HCEC 1CT (cell line): ENCODE data around the gene BAHD1.

Experiments used
- DNase-seq: peaks from one replicate; pipeline ENCODE4 v3.0.0-alpha.2; 2017

BAHD1 gene

GRCh38 chr15:40424483-40425115 is 16.2 kb upstream of the BAHD1 start:
- no peak for DNase-seq

GRCh38 chr15:40425681-40426080 is 15.1 kb upstream of the BAHD1 start:
- DNase-seq = no peak

- no peak for DNase-seq
Observed at GRCh38 chr15:40427188-40427587, 13.6 kb upstream of the BAHD1 start.

GRCh38 chr15:40428185-40428584 is 12.6 kb upstream of the BAHD1 start:
- no peak for DNase-seq

DNA sequence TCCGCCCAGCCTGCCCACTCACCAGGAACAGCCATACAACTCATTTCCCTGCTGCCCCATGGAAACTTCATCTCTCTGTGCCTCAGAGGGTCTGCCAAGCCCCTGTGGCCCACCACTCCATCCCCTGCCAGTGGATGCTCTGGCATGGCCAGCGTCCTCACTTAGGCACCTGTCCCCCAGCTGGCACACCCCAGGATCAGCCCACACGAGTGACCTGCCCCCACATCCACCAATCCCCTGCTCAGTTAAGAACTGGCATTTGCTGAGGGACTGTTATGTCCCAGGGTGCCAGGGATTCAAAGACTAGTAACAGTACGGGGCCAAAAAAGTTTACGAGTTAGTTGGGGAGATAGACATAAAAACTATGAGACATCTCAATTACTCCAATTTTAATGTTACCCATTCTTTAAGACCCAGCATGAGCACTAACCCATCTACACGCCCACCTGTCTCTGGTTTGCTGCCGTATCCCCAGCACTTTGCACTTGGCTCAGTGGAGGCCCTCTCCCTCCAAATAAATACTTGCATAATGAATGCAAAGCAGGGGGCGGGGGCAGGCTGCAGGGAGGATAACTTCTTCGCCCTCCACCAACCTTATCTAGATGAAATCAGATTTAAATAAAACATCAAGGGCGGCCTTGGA is 11.6 kb upstream of the BAHD1 start:
- no peak for DNase-seq

DNA sequence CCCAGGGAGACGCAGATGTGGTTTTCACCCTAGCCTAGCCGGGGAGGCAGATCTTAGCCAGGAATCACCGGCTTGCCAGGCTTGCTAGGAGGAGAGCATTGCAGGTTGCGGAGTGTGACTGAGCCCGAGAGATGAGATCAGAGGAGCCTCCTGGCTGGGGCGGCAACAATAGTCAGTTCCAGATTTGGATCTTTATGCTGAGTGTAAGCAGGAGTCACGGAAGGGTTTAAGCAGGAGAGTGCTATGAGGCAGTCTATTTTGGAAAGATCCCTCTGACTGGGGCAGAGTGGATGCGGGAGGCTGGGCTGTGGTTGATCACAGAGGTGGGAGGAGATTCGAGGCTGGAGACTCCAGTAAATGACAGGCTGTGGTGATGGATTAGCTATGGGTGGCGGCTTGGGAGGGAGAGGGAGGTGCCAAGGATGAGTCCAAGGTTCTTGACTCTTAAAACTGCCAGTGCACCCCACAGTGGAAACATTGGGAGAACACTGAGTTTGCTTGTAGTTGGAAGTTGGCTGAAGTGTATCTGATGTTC is 10.4 kb upstream of the BAHD1 start:
- no peak for DNase-seq

DNA sequence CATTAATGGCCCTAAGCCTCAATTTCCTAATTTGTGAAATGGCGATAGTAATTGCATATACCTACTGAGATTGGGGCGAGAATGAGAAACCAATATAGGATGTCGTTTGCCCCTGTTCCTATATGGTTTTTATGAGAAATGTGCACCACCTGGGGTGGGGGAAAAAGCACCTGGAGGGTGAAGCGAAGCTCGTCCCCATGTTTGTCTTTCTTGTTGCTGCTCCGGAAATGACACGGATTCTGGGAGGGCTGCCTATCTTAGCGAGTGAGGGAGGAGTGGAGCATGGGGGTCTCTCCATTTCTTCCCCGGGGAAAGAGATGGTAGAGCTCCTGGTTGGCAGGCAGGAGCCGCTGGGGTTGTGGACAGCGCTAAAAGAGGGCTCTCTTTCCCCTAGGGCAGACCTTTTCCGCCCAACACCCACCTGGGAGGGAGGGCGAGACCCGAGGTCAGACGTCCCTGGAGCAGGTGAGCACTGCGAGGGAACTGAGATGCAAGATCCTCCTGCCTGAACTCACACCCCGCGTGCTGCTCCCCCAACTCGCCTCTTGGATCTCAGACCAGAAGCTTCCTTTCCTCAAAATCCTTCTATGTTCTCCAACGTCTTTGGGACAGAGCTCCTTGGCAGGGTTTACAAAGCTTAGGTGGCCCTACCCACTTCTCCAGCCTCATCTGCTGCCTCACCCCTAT is 5.6 kb upstream of the BAHD1 start:
- no peak for DNase-seq

DNA sequence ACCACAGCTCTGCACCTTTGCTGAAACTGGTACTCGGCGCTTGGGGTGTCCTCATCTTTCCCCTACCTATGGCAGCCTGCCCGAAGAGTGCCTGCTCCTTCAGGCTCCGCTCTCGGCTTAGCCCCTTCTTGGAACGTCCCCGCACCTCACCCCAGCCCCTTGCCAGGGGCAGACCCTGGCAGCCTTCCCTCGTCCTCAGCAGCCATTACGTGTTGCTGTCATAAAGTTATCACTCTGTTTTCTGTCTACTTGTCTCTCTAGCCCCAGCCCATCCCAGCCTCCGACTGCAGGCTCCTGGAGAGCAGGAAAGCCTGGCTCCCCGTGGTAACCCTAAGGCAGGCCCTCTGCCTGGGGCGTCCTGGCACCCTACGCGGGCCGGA is 5.1 kb upstream of the BAHD1 start:
- no peak for DNase-seq

DNA sequence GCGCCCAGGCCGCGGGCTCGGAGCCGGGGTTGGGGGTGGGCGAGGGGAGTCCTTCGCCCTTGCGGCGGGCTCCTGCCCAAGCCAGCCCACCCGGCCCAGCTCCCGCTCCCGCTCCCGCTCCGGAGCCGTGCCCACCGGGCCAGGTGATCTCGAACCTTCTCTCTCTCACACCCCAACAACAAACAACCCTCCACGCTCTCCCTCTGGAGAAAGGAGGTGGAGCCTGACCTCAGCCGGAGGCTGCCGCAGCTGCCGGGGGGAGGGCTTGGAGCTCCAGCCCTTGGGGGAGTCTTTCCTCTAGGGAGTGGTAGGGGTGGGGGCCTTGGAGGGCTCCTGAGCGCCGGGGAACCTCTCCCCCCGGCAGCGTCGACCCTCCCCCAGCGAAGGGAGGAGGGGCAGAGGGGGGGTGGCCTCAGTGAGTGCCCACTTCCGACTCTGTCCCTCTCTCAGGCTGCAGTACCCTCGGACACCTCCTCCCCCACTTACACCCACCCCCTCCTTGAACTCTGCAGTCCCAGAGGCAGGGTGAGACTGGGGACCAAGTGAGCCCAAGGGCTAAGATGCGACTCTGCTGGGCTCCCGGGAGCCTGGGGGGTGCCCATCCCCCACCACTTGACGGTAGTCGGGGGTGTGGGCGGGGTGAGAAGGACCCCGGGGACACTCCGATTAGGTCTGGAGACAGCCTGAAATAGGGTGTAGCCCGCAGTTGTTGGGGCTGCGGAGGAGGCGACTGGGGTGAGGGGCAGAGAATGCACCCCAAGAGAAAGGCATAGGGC is 4.4 kb upstream of the BAHD1 start:
- DNase-seq = no peak

DNA sequence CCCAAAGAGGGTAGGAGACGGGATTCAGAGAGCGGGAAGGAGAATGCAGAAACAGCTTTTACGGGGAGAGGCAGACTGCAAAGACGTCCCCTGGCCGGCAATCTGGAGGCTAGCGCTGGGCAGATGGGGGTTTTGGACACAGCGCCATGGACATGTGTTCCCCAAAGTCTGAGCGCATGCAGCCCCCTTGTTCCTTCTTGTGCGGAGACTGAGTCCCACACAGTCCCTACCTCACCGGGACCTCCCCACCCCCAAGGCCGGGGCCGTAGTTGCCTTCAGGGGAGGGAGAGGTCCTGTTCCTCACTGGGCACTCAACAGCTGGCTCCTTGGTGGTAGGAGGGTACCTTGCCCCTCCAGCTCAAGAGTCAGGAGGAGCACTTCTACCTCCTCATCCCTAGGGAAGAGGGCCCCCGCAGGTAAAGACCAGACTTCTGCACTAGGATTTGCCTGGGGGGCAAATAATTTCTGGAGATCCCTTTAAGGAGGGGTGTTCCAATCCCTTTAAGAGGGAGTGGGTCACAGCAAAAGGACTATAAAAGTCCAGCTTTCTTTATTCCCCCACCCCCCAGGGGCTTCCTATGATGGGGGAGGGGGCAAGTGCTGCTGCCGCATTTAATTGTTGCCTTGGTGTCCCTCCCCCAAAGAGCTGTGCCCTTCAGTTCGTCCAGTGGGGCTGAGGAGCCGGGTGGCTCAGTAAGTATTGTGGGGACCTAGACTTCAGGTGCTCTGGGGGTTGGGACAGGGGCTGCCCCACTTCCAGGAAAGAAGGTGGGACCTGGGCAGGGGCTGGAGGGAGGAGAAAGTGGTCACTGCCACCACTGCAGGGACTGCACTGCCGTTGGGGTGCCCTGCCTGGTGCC is 3.6 kb upstream of the BAHD1 start:
- DNase-seq = no peak

DNA sequence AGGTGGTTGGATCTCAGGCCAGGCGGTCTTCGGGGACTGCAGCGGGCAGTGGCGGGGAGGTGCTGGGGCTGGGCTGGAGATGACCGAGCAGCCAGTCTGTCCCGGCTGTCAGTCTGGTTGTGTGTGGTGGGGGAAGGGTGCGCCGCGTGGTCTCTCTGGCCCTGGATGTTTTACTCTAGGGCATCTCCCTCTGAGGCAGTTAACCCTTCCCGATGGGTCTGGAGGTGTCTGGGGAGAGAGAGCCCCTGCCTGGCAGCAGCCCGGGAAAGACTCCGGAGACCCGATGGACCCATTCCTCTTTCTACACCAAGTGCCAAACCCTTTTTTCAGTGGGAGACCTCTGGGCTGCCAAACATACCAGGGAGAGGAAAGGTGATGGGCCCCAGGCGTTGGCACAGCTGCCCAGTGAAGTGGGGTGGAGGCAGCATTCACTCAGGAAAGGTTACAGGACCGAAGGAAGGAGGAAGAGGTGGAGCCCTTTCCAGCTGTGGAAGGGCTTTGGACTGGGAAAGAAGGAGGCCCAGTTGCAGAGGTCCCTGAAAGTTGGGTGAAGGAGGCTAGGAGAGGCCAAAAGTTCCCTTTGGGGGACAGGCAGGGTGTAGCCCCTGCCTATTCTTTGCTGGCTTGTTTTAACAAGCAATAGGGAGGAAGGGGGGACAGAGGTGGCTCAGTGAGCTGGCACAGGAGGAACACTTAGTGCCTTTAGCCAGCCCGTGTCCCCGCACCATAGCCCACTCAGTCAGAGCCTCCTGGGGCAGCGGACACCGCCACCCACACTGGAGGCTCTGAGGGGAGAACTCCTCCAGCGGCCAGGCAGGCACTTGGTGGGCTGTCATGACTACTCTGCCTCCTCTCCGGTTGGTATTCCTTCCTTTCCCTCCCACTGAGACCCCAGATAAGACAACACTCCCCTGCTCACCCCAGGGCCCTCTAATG is 2.7 kb upstream of the BAHD1 start:
- DNase-seq = no peak

DNA sequence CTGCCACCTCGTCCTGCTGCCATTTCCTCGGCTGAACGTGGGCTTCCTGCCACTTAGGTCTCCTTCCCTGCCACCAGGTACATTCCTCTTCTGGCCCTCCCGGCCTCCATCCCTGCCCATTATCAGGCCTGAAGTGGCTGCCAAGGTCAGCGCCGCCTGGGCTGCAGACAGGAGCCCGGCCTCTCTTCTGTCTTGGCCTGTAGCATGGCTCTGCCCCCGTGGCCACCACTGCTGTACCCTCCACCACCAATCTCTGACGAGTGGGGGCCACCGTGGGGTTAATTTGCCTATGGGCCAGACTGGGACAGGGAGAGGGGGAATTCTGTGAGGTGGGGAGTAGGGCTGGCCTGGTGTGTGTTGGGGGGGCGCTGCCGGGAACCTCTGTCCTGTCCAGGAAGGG is 2.0 kb upstream of the BAHD1 start:
- no peak for DNase-seq

DNA sequence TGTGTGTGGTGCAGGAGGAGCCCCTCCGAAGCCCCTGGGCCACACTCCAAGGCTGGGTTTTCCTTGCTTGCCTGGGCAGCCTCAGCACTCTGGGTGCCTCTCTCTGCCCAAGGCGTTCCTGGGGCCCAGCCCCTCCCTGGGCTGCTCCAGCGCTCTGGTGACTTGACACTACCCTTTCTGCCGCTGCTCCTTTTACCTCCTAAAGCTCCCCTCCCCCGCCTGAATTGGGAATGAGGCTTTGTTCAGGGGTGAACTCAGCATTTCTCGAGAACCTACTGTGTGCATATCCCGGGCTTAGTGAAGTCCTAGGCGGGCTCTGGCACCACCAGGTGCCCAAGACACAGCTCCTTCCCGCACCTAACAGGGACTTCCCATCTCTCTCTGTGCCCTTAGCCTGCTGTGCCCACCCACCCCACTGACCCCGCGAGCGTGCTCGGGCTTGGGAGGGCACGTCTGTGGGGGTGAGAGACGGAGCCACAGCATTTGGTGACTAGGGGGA is 1.2 kb upstream of the BAHD1 start:
- no peak for DNase-seq

DNA sequence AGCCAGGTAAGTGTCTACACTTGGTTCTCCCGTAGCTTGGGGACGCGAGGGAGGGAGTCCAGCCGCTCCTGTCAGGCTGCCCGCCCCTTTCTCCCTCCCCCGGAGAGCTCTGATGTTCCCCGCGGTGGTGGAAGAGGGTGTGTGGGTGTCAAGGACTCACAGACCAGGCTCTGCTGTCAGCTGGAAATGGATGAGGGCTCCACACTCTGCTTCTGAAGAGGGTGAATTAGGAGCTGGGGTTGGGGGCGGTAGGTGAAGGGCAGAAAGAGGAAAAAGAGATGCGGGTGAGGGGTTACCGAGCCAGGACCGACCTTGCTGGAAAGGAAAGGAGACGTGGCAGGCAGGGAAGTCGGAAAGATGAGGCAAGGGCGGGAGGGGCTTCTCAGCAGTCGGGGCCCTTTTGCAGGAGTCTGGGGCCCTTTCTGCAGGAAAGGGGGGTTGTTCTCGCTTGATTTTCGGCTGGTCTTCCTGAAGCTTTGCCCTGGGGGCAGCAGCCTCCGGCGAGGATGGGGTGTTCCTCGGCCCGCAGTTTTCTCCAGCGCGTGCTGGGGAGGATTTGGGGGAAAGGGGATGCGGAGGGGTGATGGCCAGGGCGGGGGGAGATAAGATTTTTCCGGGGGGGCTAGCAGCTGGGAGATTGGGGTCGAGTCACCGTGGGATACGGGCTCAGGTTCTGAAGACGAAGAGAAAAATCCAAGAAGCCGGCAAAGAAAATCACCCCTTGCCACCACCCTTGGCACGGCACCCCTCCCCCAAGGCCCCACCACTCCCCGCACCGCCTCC is 602 bp upstream of the BAHD1 start:
- no peak for DNase-seq

GRCh38 chr15:40441565-40442531 is 1.1 kb downstream of the BAHD1 start:
- no peak for DNase-seq

DNA sequence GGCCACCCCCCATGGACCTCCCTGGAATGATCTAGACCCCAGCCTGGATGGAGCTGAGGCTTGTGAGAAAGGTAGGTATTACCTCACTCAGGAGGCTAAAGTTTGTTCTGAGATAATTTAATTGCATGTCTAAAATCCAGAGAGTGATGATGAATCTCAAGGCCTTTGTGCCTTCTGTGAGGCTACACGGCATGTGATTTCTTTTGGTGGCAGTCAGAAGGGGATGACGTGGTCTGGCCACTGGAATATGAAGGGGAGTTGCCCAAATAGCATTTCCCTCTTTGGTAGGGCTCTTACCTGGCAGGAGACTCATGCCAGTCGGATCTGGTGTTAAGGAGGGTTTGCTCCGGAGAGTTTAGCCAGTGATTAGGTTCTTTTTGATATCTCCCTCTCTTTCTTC is 2.5 kb downstream of the BAHD1 start:
- DNase-seq = no peak

- DNase-seq = no peak
Observed at GRCh38 chr15:40443846-40444245, 3.1 kb downstream of the BAHD1 start.

GRCh38 chr15:40444736-40445135 is 4.0 kb downstream of the BAHD1 start:
- no peak for DNase-seq

GRCh38 chr15:40445421-40445922 is 4.7 kb downstream of the BAHD1 start:
- DNase-seq = peak; percentile 47
